GM12892 (cell line): Measurements from ENCODE around the gene CBY2.

Source experiments
- DNase-seq: peaks from one replicate; pipeline ENCODE4 v3.0.0; 2011; ENCODE audit not compliant: insufficient read length
- FAIRE-seq: peaks from 2 replicates; lab custom pipeline; 2011; peaks lifted over from hg19 to GRCh38; lab: Jason Lieb, UNC
- POLR2A ChIP-seq: IDR thresholded peaks from 2 replicates; pipeline ENCODE4 v1.6.1; 2011; ENCODE audit warnings: low read depth, low read length, control low read depth
- POLR2AphosphoS5 ChIP-seq: IDR thresholded peaks from 2 replicates; pipeline ENCODE4 v1.6.1; 2011; ENCODE audit warnings: low read depth, low read length, control low read depth
- TAF1 ChIP-seq: IDR thresholded peaks from 2 replicates; pipeline ENCODE4 v1.6.1; 2011; ENCODE audit warnings: low read depth, mild to moderate bottlenecking, control low read depth, low read length, borderline replicate concordance

CBY2 gene

GRCh38 chr13:45682494-45683008, 19.6 kb upstream of the CBY2 start:
- DNase-seq = no peak
- TF ChIP-seq POLR2AphosphoS5 (no peak), POLR2A (no peak), TAF1 (no peak)
- peak; percentile 56 for FAIRE-seq

- TF ChIP-seq POLR2AphosphoS5 (no peak), TAF1 (no peak), POLR2A (no peak)
- FAIRE-seq (peak; percentile 21), DNase-seq (no peak)
Observed at GRCh38 chr13:45683701-45684100, 18.4 kb upstream of the CBY2 start.

- TF ChIP-seq POLR2AphosphoS5 (no peak), TAF1 (no peak), POLR2A (no peak)
- DNase-seq (no peak), FAIRE-seq (no peak)
Observed at GRCh38 chr13:45688577-45688976, 13.5 kb upstream of the CBY2 start.

- no peak for TF ChIP-seq POLR2AphosphoS5
- no peak for TF ChIP-seq TAF1
- no peak for TF ChIP-seq POLR2A
- DNase-seq (no peak), FAIRE-seq (no peak)
Observed at GRCh38 chr13:45690636-45691035, 11.5 kb upstream of the CBY2 start.

GRCh38 chr13:45691251-45691650, 10.9 kb upstream of the CBY2 start:
- FAIRE-seq = no peak
- TF ChIP-seq POLR2A (no peak), POLR2AphosphoS5 (no peak), TAF1 (no peak)
- DNase-seq = no peak

DNA sequence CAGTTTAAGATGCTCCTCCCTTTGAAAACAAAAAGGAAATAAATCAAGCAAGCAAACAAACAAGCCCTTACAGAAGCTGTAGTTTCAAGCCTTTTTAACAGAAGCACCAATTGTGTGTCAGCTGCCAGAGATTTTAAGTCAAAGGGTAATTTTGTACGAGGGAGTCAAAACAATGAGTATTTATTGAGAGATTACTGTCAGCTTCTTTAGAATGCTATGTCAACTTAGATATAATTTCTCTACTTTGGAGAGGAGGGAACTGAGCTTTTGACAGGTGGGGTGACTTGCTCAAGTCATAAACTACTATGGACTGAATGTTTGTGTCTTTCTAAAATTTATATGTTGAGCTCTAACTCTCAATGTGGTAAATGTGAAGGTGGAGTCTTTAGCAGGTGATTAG, 10.5 kb upstream of the CBY2 start:
- TF ChIP-seq POLR2A (no peak), POLR2AphosphoS5 (no peak), TAF1 (no peak)
- FAIRE-seq (no peak), DNase-seq (no peak)

- DNase-seq = no peak
- FAIRE-seq = peak; percentile 91
- TF ChIP-seq POLR2A = no peak
- TF ChIP-seq POLR2AphosphoS5 = no peak; the same call in 1 of the 2 replicates
- no peak for TF ChIP-seq TAF1
Observed at GRCh38 chr13:45695198-45695730, 6.9 kb upstream of the CBY2 start.

- FAIRE-seq = peak; percentile 90
- no peak for DNase-seq
- TF ChIP-seq POLR2AphosphoS5 (no peak), TAF1 (no peak), POLR2A (no peak)
Observed at GRCh38 chr13:45696610-45697226, 5.4 kb upstream of the CBY2 start.

DNA sequence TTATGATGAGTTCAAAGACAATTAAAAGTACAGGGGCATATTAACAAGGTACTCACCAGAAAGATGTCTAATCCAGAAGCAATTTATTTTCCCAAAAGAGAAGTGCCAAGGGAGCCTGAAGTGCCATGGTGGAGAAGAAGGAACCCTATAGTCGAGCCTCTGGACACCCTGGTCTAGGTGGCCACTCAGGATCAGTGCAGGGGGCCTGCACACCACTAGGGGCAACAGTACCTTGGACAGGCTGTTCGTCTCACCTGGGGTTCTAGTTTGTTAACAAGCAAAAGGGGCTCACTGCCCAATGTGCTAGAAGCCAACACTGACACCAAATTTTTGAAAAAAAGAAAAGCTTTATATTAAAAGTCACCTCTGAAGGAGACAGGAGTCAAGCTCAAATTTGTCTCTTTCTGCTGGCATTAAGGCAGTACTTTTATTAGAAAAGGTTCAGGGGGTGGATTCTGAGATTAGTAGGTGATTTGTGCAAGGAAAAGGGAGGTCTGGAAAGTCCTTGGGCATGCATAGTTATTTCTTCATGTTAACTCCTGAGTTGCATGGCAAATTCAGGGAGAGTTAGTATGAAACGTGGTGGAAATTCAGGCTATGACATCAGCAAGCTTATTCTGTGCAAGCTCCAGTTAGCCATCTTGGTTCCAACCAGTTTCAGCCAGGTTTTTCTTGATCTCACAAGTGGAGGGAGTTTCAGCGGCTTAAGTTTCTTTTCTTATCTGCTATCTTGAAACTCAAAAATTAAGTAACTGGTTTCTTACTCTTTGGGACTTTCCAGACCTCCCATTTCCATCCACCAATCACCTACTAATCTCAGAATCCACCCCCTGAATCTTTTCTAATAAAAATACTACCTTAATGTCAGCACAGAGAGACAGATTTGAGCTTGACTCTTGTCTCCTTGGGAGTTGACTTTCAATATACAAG, 884 bp upstream of the CBY2 start:
- FAIRE-seq = peak; percentile 92
- TF ChIP-seq POLR2A = peak; percentile 75; the same call in 1 of the 2 replicates
- TF ChIP-seq POLR2AphosphoS5 = peak; percentile 76
- peak; percentile 63; the same call in 1 of the 2 replicates for TF ChIP-seq TAF1
- DNase-seq = no peak

DNA sequence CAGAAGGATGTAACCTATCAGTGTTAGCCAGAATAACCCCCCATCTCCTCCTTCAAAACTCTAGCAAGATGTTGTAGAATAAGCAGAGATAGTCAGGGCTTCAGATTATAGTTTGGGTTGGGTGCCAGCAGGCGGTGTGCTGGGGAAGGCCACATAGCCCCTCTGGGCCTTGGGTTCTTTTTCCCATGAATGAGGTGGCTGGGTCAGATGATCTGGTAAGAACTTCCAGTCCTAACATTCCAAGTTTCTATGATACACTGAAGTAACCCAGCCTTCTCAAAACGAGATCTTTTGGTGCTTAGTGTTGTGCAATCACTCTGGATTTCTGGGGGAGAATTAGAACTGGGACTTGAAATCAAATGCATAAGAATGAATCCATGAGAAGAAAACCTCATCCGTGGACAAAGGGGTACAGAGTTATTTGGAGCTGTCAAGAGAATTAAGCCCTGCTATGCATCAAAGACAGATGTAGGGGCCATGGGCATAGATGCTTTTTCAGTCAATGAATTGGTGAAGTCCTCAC, 810 bp downstream of the CBY2 start:
- FAIRE-seq (peak; percentile 58), DNase-seq (no peak)

DNA sequence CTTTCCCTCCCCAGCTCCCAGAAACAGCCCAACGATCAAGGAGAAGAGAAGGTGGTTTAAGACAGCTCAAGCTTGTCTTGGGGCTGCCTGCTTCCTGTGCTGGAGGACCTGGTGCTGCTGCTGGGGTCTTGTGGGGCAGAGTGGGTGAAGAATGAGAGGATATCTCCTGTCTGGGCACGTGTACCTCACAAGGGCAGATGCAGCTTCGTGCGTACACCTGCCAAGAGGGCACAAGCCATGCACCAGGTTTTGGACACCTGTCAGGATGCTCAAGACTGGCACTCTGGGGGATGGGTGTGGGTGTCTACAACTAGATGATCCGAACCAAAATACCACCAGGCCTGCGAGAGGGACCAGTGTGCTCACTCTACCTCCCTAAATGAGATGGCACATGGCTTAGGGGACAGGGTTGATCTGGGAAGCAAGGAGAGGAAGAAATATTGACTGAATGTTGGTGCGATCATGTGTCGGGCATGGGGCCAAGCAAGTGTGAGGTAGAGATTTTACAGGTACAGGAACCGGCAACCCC, 2.2 kb downstream of the CBY2 start:
- FAIRE-seq (peak; percentile 36), DNase-seq (no peak)
- TF ChIP-seq POLR2AphosphoS5 (no peak), TAF1 (no peak), POLR2A (no peak)

More for the DNA sequence above, 810 bp downstream of the CBY2 start:
- TF ChIP-seq POLR2AphosphoS5 (no peak), TAF1 (no peak), POLR2A (no peak)
